ENCODE results near the gene RSPH4A.
"Not testable (repeated sequence)": the region's sequence is repeated elsewhere in the genome, so short reads cannot be mapped to it uniquely, and the experiment has no call there.

Gene RSPH4A
- total RNA-seq, result 0 to 0.61 (median 0.51) reads per million in 4 donors

- DNase-seq, result peak; percentile 16 to 70 (median 40)
These were observed at the start of gene RSPH4A for GRCh38 chr6:116615937-116616736. Gene RSPH4A (plus strand): TSS chr6:116616479. CDS start chr6:116616624, 145 bp downstream.

GRCh38 chr6:116568111-116568510, 48.2 kb upstream of the RSPH4A start:
- DNase-seq, result no peak

GRCh38 chr6:116568821-116569755, 47.2 kb upstream of the RSPH4A start:
- DNase-seq, result no peak

GRCh38 chr6:116570856-116571682, 45.2 kb upstream of the RSPH4A start, which contains the start of gene RWDD1:
Gene RWDD1 (plus strand): TSS chr6:116571504. CDS start chr6:116571583, 79 bp downstream.
- peak; percentile 96 to 99 (median 98) for DNase-seq

- no peak for DNase-seq
These were observed 44.6 kb upstream of the RSPH4A start for GRCh38 chr6:116571683-116572000.

GRCh38 chr6:116572162-116572561, 44.1 kb upstream of the RSPH4A start:
- peak in 2 of 5 donors; percentile 7 to 17 for DNase-seq

- DNase-seq, result no peak
These were observed 41.1 kb upstream of the RSPH4A start for GRCh38 chr6:116575227-116575626.

GRCh38 chr6:116577486-116577885, 38.8 kb upstream of the RSPH4A start:
- no peak for DNase-seq

- no peak for DNase-seq
These were observed 37.9 kb upstream of the RSPH4A start for GRCh38 chr6:116578335-116578734.

- DNase-seq, result no peak
These were observed 37.1 kb upstream of the RSPH4A start for GRCh38 chr6:116579143-116579542.

GRCh38 chr6:116580198-116580597, 36.1 kb upstream of the RSPH4A start:
- DNase-seq, result no peak

GRCh38 chr6:116586276-116586675, 30.0 kb upstream of the RSPH4A start:
- DNase-seq, result no peak

- DNase-seq, result no peak
These were observed 29.5 kb upstream of the RSPH4A start for GRCh38 chr6:116586738-116587137.

GRCh38 chr6:116595247-116595646, 21.0 kb upstream of the RSPH4A start:
- DNase-seq, result no peak

- no peak for DNase-seq
These were observed 19.5 kb upstream of the RSPH4A start for GRCh38 chr6:116596815-116597214.

GRCh38 chr6:116603916-116604315, 12.4 kb upstream of the RSPH4A start:
- not testable (repeated sequence) for DNase-seq

GRCh38 chr6:116604868-116605267, 11.4 kb upstream of the RSPH4A start:
- not testable (repeated sequence) for DNase-seq

GRCh38 chr6:116605935-116606334, 10.3 kb upstream of the RSPH4A start:
- DNase-seq, result no peak

- no peak for DNase-seq
These were observed 5.2 kb upstream of the RSPH4A start for GRCh38 chr6:116611056-116611455.

- peak in 2 of 5 donors; percentile 1 to 4 for DNase-seq
These were observed 416 bp downstream of the RSPH4A start for GRCh38 chr6:116616737-116617053.

- no peak for DNase-seq
These were observed 7.9 kb downstream of the RSPH4A start for GRCh38 chr6:116624036-116624805.

GRCh38 chr6:116625872-116626271, 9.6 kb downstream of the RSPH4A start:
- DNase-seq, result no peak
